Activated CD8-positive, alpha-beta memory T cell treated with anti-CD3 and anti-CD28 coated beads for 24 hours (primary cell): ENCODE data around the gene ARSI.

Experiments used
- DNase-seq: peaks from one replicate; pipeline ENCODE4 v3.0.0-alpha.2; 2020

Gene ARSI

GRCh38 chr5:150325426-150325825 lies 22.7 kb upstream of the ARSI start:
- no peak for DNase-seq

- DNase-seq, result no peak
Observed at GRCh38 chr5:150323819-150324218, 21.1 kb upstream of the ARSI start.

DNA sequence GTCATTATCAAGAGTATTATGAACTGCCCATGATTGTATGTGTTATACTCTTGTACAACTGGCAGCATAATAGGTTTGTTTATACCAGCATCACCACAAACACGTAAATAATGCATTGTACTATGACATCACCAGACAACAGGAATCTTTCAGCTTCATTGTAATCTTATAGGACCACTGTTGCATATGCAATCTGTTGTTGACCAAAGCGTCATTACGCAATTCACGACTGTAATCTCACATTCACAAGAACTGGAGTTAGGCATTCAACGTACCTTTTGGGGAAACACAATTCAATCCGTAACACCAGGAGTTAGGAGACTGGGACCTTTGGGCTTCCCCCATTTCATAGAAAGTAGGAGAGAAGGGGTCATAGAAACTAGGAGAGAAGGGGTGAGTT lies 20.4 kb upstream of the ARSI start:
- DNase-seq, result no peak

DNA sequence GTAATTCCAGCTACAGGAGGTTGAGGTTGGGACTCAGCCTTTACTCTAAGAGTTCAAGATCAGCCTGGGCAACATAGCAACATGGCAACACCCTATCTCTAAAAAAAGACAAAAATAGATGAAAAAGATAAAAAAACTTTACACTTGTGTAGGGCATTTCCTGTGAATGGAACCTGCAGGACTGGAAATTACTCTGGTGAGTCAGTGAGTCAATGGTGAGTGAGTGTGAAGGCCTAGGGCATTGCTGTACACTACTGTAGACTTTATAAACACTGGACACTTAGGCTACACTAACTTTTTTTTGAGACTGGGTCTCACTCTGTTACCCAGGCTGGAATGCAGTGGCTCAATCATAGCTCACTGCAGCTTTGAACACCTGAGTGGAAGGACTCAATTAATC lies 19.5 kb upstream of the ARSI start:
- DNase-seq, result no peak

GRCh38 chr5:150321784-150322183 lies 19.1 kb upstream of the ARSI start:
- no peak for DNase-seq

DNA sequence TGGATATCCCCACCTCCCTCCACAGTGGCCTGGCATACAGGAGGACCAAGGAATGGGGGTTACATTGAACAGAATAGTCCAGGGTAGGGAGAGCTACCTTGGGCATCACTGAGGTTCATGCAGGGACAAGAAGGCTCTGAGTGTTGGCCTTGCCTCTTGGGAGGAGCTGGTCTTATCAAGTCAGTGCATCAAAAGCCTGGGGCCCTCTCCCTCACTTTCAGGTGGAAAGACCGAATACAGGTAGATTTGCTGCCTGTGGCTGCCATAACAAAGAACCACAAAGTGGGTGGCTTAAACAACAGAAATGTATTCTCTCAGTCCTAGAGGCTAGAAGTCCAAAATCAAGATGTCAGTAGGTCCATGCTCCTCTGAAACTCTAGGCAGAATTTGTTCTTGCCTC lies 18.5 kb upstream of the ARSI start:
- DNase-seq, result no peak

GRCh38 chr5:150320044-150320613 lies 17.4 kb upstream of the ARSI start:
- no peak for DNase-seq

- no peak for DNase-seq
Observed at GRCh38 chr5:150319484-150319790, 16.7 kb upstream of the ARSI start.

- no peak for DNase-seq
Observed at GRCh38 chr5:150318613-150319483, 16.1 kb upstream of the ARSI start.

DNA sequence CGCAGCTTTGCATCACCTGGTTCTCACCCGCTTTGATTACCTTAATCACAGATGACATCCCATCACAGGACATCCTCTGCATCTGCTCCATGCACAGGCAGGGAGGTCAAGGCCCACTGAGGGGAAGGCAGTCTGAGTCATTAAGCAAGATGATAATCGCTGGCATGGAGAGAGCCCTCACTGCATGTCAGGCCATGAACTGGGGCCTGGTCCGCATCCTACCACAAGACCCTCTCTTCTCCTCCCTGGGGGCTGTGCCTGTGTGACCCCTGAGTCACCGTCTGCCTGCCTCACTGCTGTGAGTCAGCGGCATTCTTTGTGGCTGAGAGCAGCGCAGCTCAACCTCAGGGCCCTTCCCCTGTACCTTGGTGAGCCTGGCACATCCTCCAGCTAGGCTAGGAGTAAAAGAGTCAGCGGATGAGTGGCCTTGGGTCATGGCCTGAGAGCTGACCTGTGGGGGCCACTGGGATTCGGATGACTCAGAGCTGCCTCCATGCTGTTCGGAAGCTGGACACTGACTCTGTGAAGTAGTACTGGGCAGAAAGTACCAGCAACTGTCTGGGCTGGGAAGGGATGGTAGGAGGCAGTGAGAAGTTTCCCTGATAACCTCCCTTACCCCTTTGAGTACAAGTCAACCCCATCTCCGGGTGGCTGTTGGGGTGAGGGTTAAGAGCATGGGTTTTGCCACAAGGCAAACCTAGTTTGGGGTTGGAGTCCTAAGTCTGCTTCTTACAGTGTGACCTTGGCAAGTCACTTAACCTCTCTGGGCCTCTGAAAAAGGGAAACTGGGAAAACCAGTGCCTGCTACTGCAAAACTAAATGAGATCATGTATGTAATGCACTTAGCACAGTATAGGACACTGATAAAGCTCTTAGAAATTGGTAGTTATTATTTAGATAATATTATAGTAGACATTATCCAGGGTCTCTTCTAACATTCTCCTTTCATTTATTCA lies 14.6 kb upstream of the ARSI start:
- no peak for DNase-seq

GRCh38 chr5:150316320-150316719 lies 13.6 kb upstream of the ARSI start:
- no peak for DNase-seq

DNA sequence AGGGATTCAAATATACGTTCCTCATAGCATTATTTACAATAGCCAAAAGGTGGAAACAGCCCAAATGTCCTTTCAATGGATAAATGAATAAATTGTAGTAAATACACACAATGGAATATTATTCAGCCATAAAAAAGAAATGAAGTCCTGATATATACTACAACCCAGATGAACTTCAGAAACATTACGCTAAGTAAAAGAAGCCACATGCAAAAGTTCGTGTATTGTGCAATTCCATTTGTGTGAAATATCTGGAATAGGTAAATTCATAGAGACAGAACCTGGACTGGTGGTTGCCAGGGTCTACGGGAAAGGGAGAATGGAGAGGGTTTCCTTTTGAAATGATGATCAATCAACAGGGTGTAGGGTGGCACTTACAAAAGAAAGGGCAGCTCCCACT lies 12.5 kb upstream of the ARSI start:
- no peak for DNase-seq

GRCh38 chr5:150313921-150314716 lies 11.4 kb upstream of the ARSI start:
- DNase-seq, result no peak

GRCh38 chr5:150313501-150313900 lies 10.8 kb upstream of the ARSI start:
- no peak for DNase-seq

GRCh38 chr5:150312518-150312917 lies 9.8 kb upstream of the ARSI start:
- DNase-seq, result no peak

DNA sequence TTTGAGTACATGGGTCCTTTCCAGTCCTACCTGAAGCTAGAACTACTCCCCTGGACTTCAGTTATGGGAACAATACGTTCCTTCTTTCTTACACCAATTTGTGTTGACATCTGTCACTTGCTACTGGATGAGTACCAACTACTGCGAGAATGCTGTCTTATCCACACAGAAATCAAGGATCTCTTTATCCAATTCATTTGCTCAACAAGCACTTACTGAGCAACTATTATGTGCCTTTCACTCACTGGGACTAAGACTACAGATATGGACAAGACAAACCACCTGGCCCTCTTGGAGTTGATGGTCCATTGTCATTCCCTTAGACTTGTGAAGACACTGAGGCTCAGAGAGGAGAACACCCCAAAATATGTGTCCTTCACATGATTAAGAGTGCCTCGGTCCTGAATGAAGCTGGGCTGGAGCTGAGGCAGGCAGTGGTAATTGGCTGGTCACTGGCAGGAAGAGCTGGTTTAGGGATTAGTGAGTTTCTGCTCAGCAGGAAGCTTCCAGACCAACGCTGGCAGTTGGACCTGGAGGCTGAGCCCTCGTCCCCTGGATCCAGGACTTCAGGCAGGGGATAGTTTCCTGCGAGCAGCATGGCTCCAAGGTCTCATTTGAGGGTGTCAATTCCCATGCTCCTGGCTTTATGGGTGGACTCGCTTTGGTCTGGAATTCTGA lies 8.4 kb upstream of the ARSI start:
- DNase-seq, result no peak

DNA sequence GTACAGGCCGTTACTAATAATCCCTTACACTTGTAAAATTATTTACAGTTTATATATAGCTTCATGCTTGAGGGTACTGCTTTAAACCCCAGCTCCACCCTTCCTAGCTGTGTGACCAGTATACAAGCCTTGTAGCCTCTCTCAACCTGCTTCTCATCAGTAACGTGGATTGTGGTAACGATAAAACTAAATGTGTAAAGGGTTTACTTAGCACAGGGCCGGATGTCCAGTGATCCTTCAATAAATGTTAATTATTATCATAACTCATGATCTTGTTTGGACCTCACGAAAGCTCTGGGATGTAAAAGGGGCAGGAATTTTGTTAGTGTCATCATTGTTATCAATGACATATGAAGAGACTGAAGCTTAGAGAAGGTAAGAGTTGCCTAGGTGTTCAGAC lies 7.5 kb upstream of the ARSI start:
- no peak for DNase-seq

GRCh38 chr5:150309886-150310239 lies 7.2 kb upstream of the ARSI start:
- no peak for DNase-seq

GRCh38 chr5:150309101-150309885 lies 6.6 kb upstream of the ARSI start:
- DNase-seq, result no peak

DNA sequence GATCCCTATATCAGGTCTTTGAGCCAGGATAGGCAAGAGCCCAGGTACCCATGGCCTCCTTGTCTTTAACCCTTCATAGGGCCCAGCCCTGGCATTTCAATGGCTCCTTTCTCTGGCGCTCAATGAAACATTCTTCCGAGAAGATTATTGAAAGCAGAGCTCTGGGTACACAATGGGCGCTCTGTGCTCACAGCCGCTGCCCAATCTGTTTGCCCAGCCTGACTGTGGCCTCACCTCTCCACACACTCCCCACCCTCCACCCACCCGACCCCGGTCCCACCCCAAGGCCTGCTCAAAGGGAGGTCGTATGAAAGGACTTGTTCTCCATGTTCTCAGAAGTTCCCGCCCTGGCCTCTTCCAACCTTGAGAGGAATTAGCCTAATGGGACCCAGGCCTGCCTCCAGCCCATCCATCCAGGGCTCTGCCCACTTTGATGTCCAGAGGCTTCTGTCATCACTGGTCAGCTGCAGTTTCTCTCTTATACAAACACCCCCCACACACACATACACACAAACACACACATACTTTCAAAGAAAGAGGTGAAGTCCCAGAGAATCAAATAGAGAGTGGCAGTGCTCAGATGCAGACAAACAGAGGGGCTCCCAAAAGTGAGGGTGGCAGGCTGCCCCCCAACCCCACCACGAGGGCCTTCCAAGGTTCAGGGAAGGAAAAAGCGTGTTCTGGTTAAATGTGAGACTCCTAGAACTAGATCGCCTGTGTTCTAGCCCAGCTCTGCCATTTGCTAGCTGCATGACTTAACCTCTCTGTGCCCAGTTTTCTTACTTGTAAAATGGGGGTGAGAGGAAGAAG lies 5.1 kb upstream of the ARSI start:
- DNase-seq, result no peak

GRCh38 chr5:150306775-150307174 lies 4.1 kb upstream of the ARSI start:
- DNase-seq, result no peak
